SU-DHL-6 (cell line): ENCODE results near the gene SCRN2.

Experiments used
- CTCF ChIP-seq: fragments of 200-600 bp; sonication (generic); IDR thresholded peaks from one replicate; pipeline ENCODE4 v1.5.1; 2017; ENCODE audit warnings: antibody characterized with exemption, mild to moderate bottlenecking, low read length, moderate library complexity; ENCODE audit not compliant: insufficient read depth, poor library complexity, severe bottlenecking
- EZH2phosphoT487 ChIP-seq: fragments of 200-600 bp; sonication (generic), shearing (Covaris generic); conservative IDR thresholded peaks from 2 replicates; pipeline ENCODE4 v1.6.1; 2018; ENCODE audit warnings: mild to moderate bottlenecking, antibody characterized with exemption, low read length, moderate library complexity, mixed read lengths

- TF ChIP-seq CTCF (no peak), EZH2phosphoT487 (no peak)
Observed at GRCh38 chr17:47844227-47844626, 3.2 kb upstream of the SCRN2 start.
